ENCODE measurements around the gene PIGC. TPM values are rescaled to one million over a fixed set of nuclear protein-coding genes. Genes with fewer than 3 reads are reported as not detected.

The PIGC gene
- total RNA-seq, 1 experiment from 2014 or later = 40.6 TPM

GRCh38 chr1:172430128-172430454 is 13.8 kb downstream of the PIGC start:
- no peak for DNase-seq (ENCODE audit: low read depth)

GRCh38 chr1:172429331-172430127 is 14.3 kb downstream of the PIGC start:
- peak; percentile 78 for DNase-seq (ENCODE audit: low read depth)

GRCh38 chr1:172427191-172427590 is 16.7 kb downstream of the PIGC start:
- DNase-seq (ENCODE audit: low read depth) = no peak

GRCh38 chr1:172425339-172425738 is 18.5 kb downstream of the PIGC start:
- no peak for DNase-seq (ENCODE audit: low read depth)

GRCh38 chr1:172423336-172423735 is 20.5 kb downstream of the PIGC start:
- DNase-seq (ENCODE audit: low read depth) = no peak

- no peak for DNase-seq (ENCODE audit: low read depth)
Measured at GRCh38 chr1:172421974-172422604, 21.8 kb downstream of the PIGC start.

GRCh38 chr1:172420385-172420784 is 23.5 kb downstream of the PIGC start, which contains the start of gene C1orf105:
Gene C1orf105 (plus strand): TSS chr1:172420685. CDS start chr1:172420886, 201 bp downstream.
- no peak for DNase-seq (ENCODE audit: low read depth)

- DNase-seq (ENCODE audit: low read depth) = peak; percentile 73
Measured at GRCh38 chr1:172417557-172417956, 26.3 kb downstream of the PIGC start.

- DNase-seq (ENCODE audit: low read depth) = no peak
Measured at GRCh38 chr1:172416496-172417035, 27.3 kb downstream of the PIGC start.

- peak; percentile 81 for DNase-seq (ENCODE audit: low read depth)
Measured at GRCh38 chr1:172414331-172414730, 29.5 kb downstream of the PIGC start.

- no peak for DNase-seq (ENCODE audit: low read depth)
Measured at GRCh38 chr1:172411791-172412338, 32.0 kb downstream of the PIGC start.

- no peak for DNase-seq (ENCODE audit: low read depth)
Measured at GRCh38 chr1:172410027-172410426, 33.8 kb downstream of the PIGC start.

- DNase-seq (ENCODE audit: low read depth) = peak; percentile 70
Measured at GRCh38 chr1:172408958-172409357, 34.9 kb downstream of the PIGC start.

GRCh38 chr1:172406968-172407367 is 36.9 kb downstream of the PIGC start:
- DNase-seq (ENCODE audit: low read depth) = no peak

GRCh38 chr1:172405912-172406311 is 38.0 kb downstream of the PIGC start:
- peak; percentile 42 for DNase-seq (ENCODE audit: low read depth)

GRCh38 chr1:172404121-172404520 is 39.7 kb downstream of the PIGC start:
- no peak for DNase-seq (ENCODE audit: low read depth)

- no peak for DNase-seq (ENCODE audit: low read depth)
Measured at GRCh38 chr1:172402878-172403569, 40.8 kb downstream of the PIGC start.

- no peak for DNase-seq (ENCODE audit: low read depth)
Measured at GRCh38 chr1:172401892-172402291, 42.0 kb downstream of the PIGC start.

- no peak for DNase-seq (ENCODE audit: low read depth)
Measured at GRCh38 chr1:172401477-172401876, 42.4 kb downstream of the PIGC start.

- no peak for DNase-seq (ENCODE audit: low read depth)
Measured at GRCh38 chr1:172400722-172401105, 43.2 kb downstream of the PIGC start.

GRCh38 chr1:172399756-172400721 is 43.8 kb downstream of the PIGC start:
- no peak for DNase-seq (ENCODE audit: low read depth)
